PC-3 (cell line): ENCODE results near the gene IGFL3. TPM values are rescaled to one million over a fixed set of nuclear protein-coding genes. Genes with fewer than 3 reads are reported as not detected.
A peak's percentile ranks its signal among the peaks of the same experiment; 100 is the strongest.

ENCODE experiments used
- ATAC-seq: fragments of 200-7000 bp; cut with Tn5 transposase; 2 replicates; pipeline ENCODE4 v1.9.1; 2020; ENCODE audit warnings: mild to moderate bottlenecking, moderate library complexity
- BruUV-seq: library from RNA; stranded (reverse); fragments of 400-500 nt; replicated peaks from 2 replicates; lab custom pipeline; 2021; lab: Mats Ljungman, UMichigan
- CTCF ChIA-PET: fragments of 300-600 bp; sonication (Branson Sonifier 250); formaldehyde crosslinking; loops from one replicate; lab custom pipeline; 2022; ENCODE audit warnings: antibody characterized with exemption; lab: Charles Lee
- POLR2A ChIA-PET: fragments of 300-600 bp; sonication (Branson Sonifier 250); formaldehyde crosslinking; loops from one replicate; lab custom pipeline; 2022; ENCODE audit warnings: antibody characterized with exemption; ENCODE audit not compliant: unreplicated experiment; lab: Charles Lee
- DNase-seq: peaks from one replicate; pipeline ENCODE4 v3.0.0-alpha.2; 2015
- H2AFZ ChIP-seq: fragments of 300-600 bp; sonication (generic); 2 replicates; pipeline ENCODE4 v1.6.0; 2016; ENCODE audit warnings: antibody characterized with exemption, low read length
- H3F3A ChIP-seq: fragments of 300-600 bp; sonication (generic); one replicate; pipeline ENCODE4 v1.6.0; 2017; ENCODE audit warnings: antibody characterized with exemption, low read length, control low read depth, mild to moderate bottlenecking; ENCODE audit not compliant: unreplicated experiment
- H3K27ac ChIP-seq: fragments of 300-600 bp; sonication (generic); 2 replicates; pipeline ENCODE4 v1.5.1; 2016; ENCODE audit warnings: mild to moderate bottlenecking, low read length
- H3K27me3 ChIP-seq: fragments of 300-600 bp; sonication (generic); 2 replicates; pipeline ENCODE4 v1.6.1; 2016; ENCODE audit warnings: low read length, mixed read lengths
- H3K36me3 ChIP-seq: fragments of 300-600 bp; sonication (generic); 2 replicates; pipeline ENCODE4 v1.6.1; 2016; ENCODE audit warnings: low read depth, mixed run types, low read length, mixed read lengths
- H3K4me1 ChIP-seq: fragments of 300-600 bp; sonication (generic); 2 replicates; pipeline ENCODE4 v1.5.1; 2016; ENCODE audit warnings: low read length; ENCODE audit not compliant: insufficient read depth
- H3K4me2 ChIP-seq: fragments of 300-600 bp; sonication (generic); 2 replicates; pipeline ENCODE4 v1.6.0; 2016; ENCODE audit warnings: low read length
- H3K4me3 ChIP-seq: fragments of 300-600 bp; sonication (generic); 2 replicates; pipeline ENCODE4 v1.5.1; 2016; ENCODE audit warnings: mild to moderate bottlenecking, low read length, mixed read lengths
- H3K79me2 ChIP-seq: fragments of 300-600 bp; sonication (generic); 2 replicates; pipeline ENCODE4 v1.6.1; 2017; ENCODE audit warnings: low read length, mixed read lengths
- H3K9ac ChIP-seq: fragments of 300-600 bp; sonication (generic); 2 replicates; pipeline ENCODE4 v1.6.0; 2016; ENCODE audit warnings: mild to moderate bottlenecking, low read length
- H3K9me2 ChIP-seq: fragments of 300-600 bp; sonication (generic); replicated peaks from 2 replicates; pipeline ENCODE4 v1.6.1; 2016; ENCODE audit warnings: mixed run types, low read length, mixed read lengths
- H3K9me3 ChIP-seq: fragments of 300-600 bp; sonication (generic); 2 replicates; pipeline ENCODE4 v1.6.1; 2016; ENCODE audit warnings: low read length, mixed read lengths
- H4K20me1 ChIP-seq: fragments of 300-600 bp; sonication (generic); 2 replicates; pipeline ENCODE4 v1.6.1; 2016; ENCODE audit warnings: low read length, mixed read lengths
- CTCF ChIP-seq: fragments of 300-600 bp; sonication (generic); conservative IDR thresholded peaks from 2 replicates; pipeline ENCODE4 v1.5.1; 2017; ENCODE audit warnings: antibody characterized with exemption, low read depth, mild to moderate bottlenecking, low read length
- EZH2 ChIP-seq: fragments of 300-600 bp; sonication (generic); IDR thresholded peaks from one replicate; pipeline ENCODE4 v1.6.1; 2017; ENCODE audit warnings: antibody characterized with exemption, mild to moderate bottlenecking, low read length; ENCODE audit not compliant: unreplicated experiment
- EZH2phosphoT487 ChIP-seq: fragments of 300-600 bp; sonication (generic); IDR thresholded peaks from 2 replicates; pipeline ENCODE4 v1.6.1; 2018; ENCODE audit warnings: mild to moderate bottlenecking, antibody characterized with exemption, low read length, borderline replicate concordance
- intact Hi-C: fragments of 100-400 bp; cut with micrococcal nuclease; formaldehyde crosslinking; loops from 2 replicates; pipeline ENCODE4 v1.9.0; 2023
- total RNA-seq: library from RNA; depleted of rRNA; stranded (reverse); fragments of >200 nt; gene quantifications from 2 replicates; pipeline ENCODE4 v1.2.3, GENCODE V29; 2014

IGFL3 gene
- total RNA-seq, 1 experiment from 2014 or later, result not detected

DNA sequence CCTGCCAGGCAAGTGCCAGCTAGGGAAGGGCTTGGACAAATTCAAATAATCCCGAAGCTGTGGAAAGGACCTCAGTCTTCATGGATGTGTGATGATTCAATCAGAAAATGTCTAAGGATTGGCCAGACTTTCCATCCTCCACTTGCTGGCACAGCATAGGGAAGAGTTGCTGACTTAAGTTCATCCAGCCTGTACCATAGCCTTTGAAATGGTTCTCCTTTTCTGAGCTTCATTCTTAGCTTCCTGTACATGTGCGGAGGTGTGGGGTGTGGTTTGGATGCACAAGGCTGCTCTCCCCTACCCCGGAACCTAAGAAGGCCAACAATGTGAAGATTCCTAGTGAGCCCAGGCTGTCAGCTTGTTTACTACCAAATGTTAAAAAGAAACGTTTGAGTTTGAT is 959 bp upstream of the IGFL3 start:
- Histone ChIP-seq H2AFZ (no peak overlapping the region), H3K9me3 (no peaks in the 10 kb centered on the region), H4K20me1 (no peaks in the 10 kb centered on the region), H3K4me3 (no peak overlapping the region), H3K79me2 (no peaks in the 10 kb centered on the region), H3K36me3 (no peaks in the 10 kb centered on the region), H3K9ac (no peak overlapping the region), H3F3A (no peaks in the 10 kb centered on the region), H3K9me2 (no peaks in the 10 kb centered on the region), H3K27me3 (peaks cover 62% of the 10 kb centered on the region), H3K4me1 (no peaks in the 10 kb centered on the region), H3K27ac (no peak overlapping the region), H3K4me2 (no peak overlapping the region)
- ChIA-PET CTCF (no interaction called here), POLR2A (no interaction called here)
- ATAC-seq (no peak), DNase-seq (no peak)
- intact Hi-C loops, result no loop called here
- no peak for TF ChIP-seq CTCF
- TF ChIP-seq EZH2phosphoT487, result no peak
- no peak for TF ChIP-seq EZH2
- BruUV-seq, result no TSS peak

- intact Hi-C loops, result no loop called here
- Histone ChIP-seq H3K27ac (peak overlapping the region; percentile 46), H3K4me2 (peak overlapping the region; percentile 48), H3K79me2 (no peaks in the 10 kb centered on the region), H3K4me3 (no peak overlapping the region), H3K4me1 (peaks cover 35% of the 10 kb centered on the region), H3K9ac (no peak overlapping the region), H2AFZ (no peak overlapping the region), H3K36me3 (no peaks in the 10 kb centered on the region), H3K9me2 (no peaks in the 10 kb centered on the region), H3K27me3 (no peaks in the 10 kb centered on the region), H3K9me3 (no peaks in the 10 kb centered on the region), H4K20me1 (no peaks in the 10 kb centered on the region), H3F3A (no peaks in the 10 kb centered on the region)
- ATAC-seq, result peak; percentile 31; the same call in 1 of the 2 replicates
- no TSS peak for BruUV-seq
- TF ChIP-seq EZH2phosphoT487, result no peak
- ChIA-PET CTCF (no interaction called here), POLR2A (no interaction called here)
- peak; percentile 72 for DNase-seq
Observed at GRCh38 chr19:46118136-46118535, 6.4 kb downstream of the IGFL3 start.

- no TSS peak for BruUV-seq
- Histone ChIP-seq H3K4me1 (peaks cover 35% of the 10 kb centered on the region), H4K20me1 (no peaks in the 10 kb centered on the region), H3K9me3 (no peaks in the 10 kb centered on the region), H2AFZ (no peak overlapping the region), H3K27me3 (peaks cover 5% of the 10 kb centered on the region; the same call in 1 of the 2 replicates), H3K79me2 (no peaks in the 10 kb centered on the region), H3K36me3 (no peaks in the 10 kb centered on the region), H3F3A (no peaks in the 10 kb centered on the region), H3K9ac (no peak overlapping the region), H3K27ac (peak overlapping the region; percentile 56), H3K4me2 (0 out of 2 replicates have a peak overlapping the region, but pooled peaks have one; percentile 65), H3K9me2 (no peaks in the 10 kb centered on the region), H3K4me3 (no peak overlapping the region)
- ATAC-seq (no peak), DNase-seq (no peak)
- intact Hi-C loops, result no loop called here
- CTCF ChIA-PET, result no interaction called here
- TF ChIP-seq EZH2phosphoT487 (no peak), EZH2 (no peak), CTCF (no peak)
- POLR2A ChIA-PET, result no interaction called here
Observed at GRCh38 chr19:46116121-46116520, 8.4 kb downstream of the IGFL3 start.
